Cardiac muscle cell (in vitro differentiated cells and primary cell): ENCODE data around the gene DHX40. TPM values are rescaled to one million over a fixed set of nuclear protein-coding genes. Genes with fewer than 3 reads are reported as not detected.
A peak's percentile ranks its signal among the peaks of the same experiment; 100 is the strongest.

ENCODE experiments used
- DNase-seq, 2 donors: peaks; one replicate each; pipeline versions ENCODE4 v3.0.0 to v3.0.0-alpha.2; 2010 to 2017; ENCODE audit warnings: low read depth in 1 of 2, low spot score in 1 of 2
- H3K27ac ChIP-seq: fragments of 200-600 bp; sonication (generic); 2 replicates; pipeline ENCODE4 v1.5.1; 2016
- H3K27me3 ChIP-seq: fragments of 200-600 bp; sonication (generic); 2 replicates; pipeline ENCODE4 v1.6.0; 2016; ENCODE audit warnings: control low read depth
- H3K36me3 ChIP-seq: fragments of 200-600 bp; sonication (generic); 2 replicates; pipeline ENCODE4 v1.5.1; 2016; ENCODE audit warnings: control low read depth
- H3K4me1 ChIP-seq: fragments of 200-600 bp; sonication (generic); 2 replicates; pipeline ENCODE4 v1.8.1; 2017; ENCODE audit warnings: low read depth, mild to moderate bottlenecking, mixed run types
- H3K4me3 ChIP-seq: fragments of 200-600 bp; sonication (generic); 2 replicates; pipeline ENCODE4 v1.5.1; 2016; ENCODE audit warnings: mild to moderate bottlenecking
- H3K9me3 ChIP-seq: fragments of 200-600 bp; sonication (generic); 2 replicates; pipeline ENCODE4 v1.5.1; 2017; ENCODE audit warnings: low read depth, mild to moderate bottlenecking, control low read depth
- CTCF ChIP-seq: IDR thresholded peaks from 2 replicates; pipeline ENCODE4 v1.5.1; 2012; ENCODE audit warnings: low read depth, mild to moderate bottlenecking, low read length
- polyA plus RNA-seq: library from polyadenylated mRNA; unstranded; fragments of >200 nt; fragmentation: Nextera tagmentation; extraction: Ambion mirVana; gene quantifications from 2 replicates; pipeline ENCODE4 v1.2.1, GENCODE V29; 2016
- total RNA-seq: library from RNA; depleted of rRNA; stranded (reverse); fragments of >200 nt; gene quantifications from 2 replicates; pipeline ENCODE4 v1.2.3, GENCODE V29; 2016

DHX40 gene
- total and polyA plus RNA-seq, 2 experiments from 2014 or later, result 35.4 to 53.0 TPM

- H3K27ac ChIP-seq, result peak overlapping the region; percentile 52
- H3K9me3 ChIP-seq, result no peaks in the 10 kb centered on the region
- peaks cover 31% of the 10 kb centered on the region for H3K36me3 ChIP-seq
- no peak for TF ChIP-seq CTCF
- peaks cover 24% of the 10 kb centered on the region for H3K4me1 ChIP-seq
- H3K4me3 ChIP-seq, result no peak overlapping the region
- H3K27me3 ChIP-seq, result no peaks in the 10 kb centered on the region
- no peak for DNase-seq
Measured at GRCh38 chr17:59642565-59642964, 77.2 kb downstream of the DHX40 start.

- peak in 1 of 2 donors; percentile 46 for DNase-seq
- no peak for TF ChIP-seq CTCF
- H3K9me3 ChIP-seq, result no peaks in the 10 kb centered on the region
- H3K27ac ChIP-seq, result peak overlapping the region; percentile 43
- H3K27me3 ChIP-seq, result no peaks in the 10 kb centered on the region
- peaks cover 21% of the 10 kb centered on the region for H3K4me1 ChIP-seq
- peaks cover 40% of the 10 kb centered on the region for H3K36me3 ChIP-seq
- H3K4me3 ChIP-seq, result no peak overlapping the region
Measured at GRCh38 chr17:59643159-59644140, 78.0 kb downstream of the DHX40 start.

DNA sequence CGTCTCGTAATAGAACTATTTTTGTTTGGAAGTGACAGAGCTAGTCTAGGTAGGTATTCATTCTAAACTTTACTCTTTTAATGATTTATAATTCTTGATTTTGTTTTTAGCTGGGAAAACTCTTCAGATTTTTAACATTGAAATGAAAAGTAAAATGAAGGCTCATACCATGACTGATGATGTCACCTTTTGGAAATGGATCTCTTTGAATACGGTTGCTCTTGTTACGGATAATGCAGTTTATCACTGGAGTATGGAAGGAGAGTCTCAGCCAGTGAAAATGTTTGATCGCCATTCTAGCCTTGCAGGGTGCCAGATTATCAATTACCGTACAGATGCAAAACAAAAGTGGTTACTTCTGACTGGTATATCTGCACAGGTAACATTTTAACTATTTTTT is 81.9 kb downstream of the DHX40 start:
- Histone ChIP-seq H3K27ac (peak overlapping the region; percentile 70), H3K27me3 (no peaks in the 10 kb centered on the region), H3K9me3 (no peaks in the 10 kb centered on the region), H3K36me3 (peaks cover 76% of the 10 kb centered on the region), H3K4me3 (no peak overlapping the region), H3K4me1 (peaks cover 15% of the 10 kb centered on the region)
- no peak for TF ChIP-seq CTCF
- DNase-seq, result no peak

- no peaks in the 10 kb centered on the region for H3K9me3 ChIP-seq
- H3K4me3 ChIP-seq, result no peak overlapping the region
- H3K4me1 ChIP-seq, result peaks cover 10% of the 10 kb centered on the region
- no peak for TF ChIP-seq CTCF
- no peak overlapping the region for H3K27ac ChIP-seq
- DNase-seq, result no peak
- H3K27me3 ChIP-seq, result no peaks in the 10 kb centered on the region
- H3K36me3 ChIP-seq, result peaks cover 85% of the 10 kb centered on the region
Measured at GRCh38 chr17:59649886-59650285, 84.5 kb downstream of the DHX40 start.

- Histone ChIP-seq H3K36me3 (peaks cover 88% of the 10 kb centered on the region), H3K27ac (no peak overlapping the region), H3K27me3 (no peaks in the 10 kb centered on the region), H3K4me1 (peaks cover 10% of the 10 kb centered on the region), H3K4me3 (no peak overlapping the region), H3K9me3 (no peaks in the 10 kb centered on the region)
- DNase-seq, result no peak
- TF ChIP-seq CTCF, result no peak
Measured at GRCh38 chr17:59650642-59651041, 85.2 kb downstream of the DHX40 start.
